ENCODE results near the gene C2CD4C.

- TF ChIP-seq CTCF (IDR thresholded peaks at IDR 0.05) (no peak), POLR2A (IDR thresholded peaks at IDR 0.05) (no peak), EP300 (IDR thresholded peaks at IDR 0.05) (no peak)
Measured at GRCh38 chr19:368630-369024, 40.3 kb downstream of the C2CD4C start.

Measured in upper lobe of left lung (tissue), 4 donors.